Liver (tissue), 9 donors: ENCODE data around the gene RASL11B. TPM values are rescaled to one million over a fixed set of nuclear protein-coding genes. Genes with fewer than 3 reads are reported as not detected.

ENCODE experiments used
- DNase-seq: peaks from one replicate; pipeline ENCODE4 v3.0.0-alpha.2; 2017; ENCODE audit warnings: low spot score
- H3K27ac ChIP-seq, 2 donors: one replicate each; pipeline ENCODE4 v1.7.0; 2013; ENCODE audit warnings: inconsistent platforms in 2 of 2, low read length in 2 of 2, control low read depth in 1 of 2, low read depth in 1 of 2, mild to moderate bottlenecking in 1 of 2
- H3K27me3 ChIP-seq, 4 donors: one replicate each; pipeline versions ENCODE4 v1.6.1 to v1.7.0; 2013; ENCODE audit warnings: low read length in 3 of 4, inconsistent platforms in 1 of 4, mild to moderate bottlenecking in 1 of 4, moderate library complexity in 1 of 4; ENCODE audit not compliant: control insufficient read depth in 4 of 4, insufficient read depth in 4 of 4
- H3K36me3 ChIP-seq, 4 donors: one replicate each; pipeline versions ENCODE4 v1.6.1 to v1.7.0; 2013; ENCODE audit warnings: low read length in 3 of 4, mild to moderate bottlenecking in 3 of 4, low read depth in 1 of 4, moderate library complexity in 1 of 4; ENCODE audit not compliant: control insufficient read depth in 4 of 4, insufficient read depth in 3 of 4
- H3K4me1 ChIP-seq, 4 donors: one replicate each; pipeline versions ENCODE4 v1.6.1 to v1.7.0; 2013; ENCODE audit warnings: low read length in 3 of 4, mild to moderate bottlenecking in 3 of 4, moderate library complexity in 1 of 4; ENCODE audit not compliant: control insufficient read depth in 4 of 4, insufficient read depth in 4 of 4
- H3K4me3 ChIP-seq, 3 donors: one replicate each; pipeline versions ENCODE4 v1.6.1 to v1.7.0; 2013; ENCODE audit warnings: low read length in 3 of 3, control low read depth in 1 of 3, low read depth in 1 of 3, mild to moderate bottlenecking in 1 of 3
- H3K9ac ChIP-seq, 2 donors: one replicate each; pipeline ENCODE4 v1.7.0; 2013; ENCODE audit warnings: low read length in 2 of 2, mild to moderate bottlenecking in 2 of 2, moderate library complexity in 2 of 2, control low read depth in 1 of 2, low read depth in 1 of 2
- H3K9me3 ChIP-seq, 4 donors: one replicate each; pipeline versions ENCODE4 v1.6.1 to v1.7.0; 2013; ENCODE audit warnings: low read length in 3 of 4; ENCODE audit not compliant: control insufficient read depth in 4 of 4
- ATF3 ChIP-seq: IDR thresholded peaks from 2 replicates; pipeline ENCODE4 v1.6.1; 2016; ENCODE audit warnings: antibody characterized with exemption
- CTCF ChIP-seq: fragments of 150-350 bp; IDR thresholded peaks from 2 replicates; pipeline ENCODE4 v1.5.1; 2017; ENCODE audit warnings: improper control_type of control experiment, low read depth, low read length; ENCODE audit not compliant: missing input control
- EGR1 ChIP-seq, 2 donors: IDR thresholded peaks; 2 replicates each; pipeline ENCODE4 v1.6.1; 2016 to 2018; ENCODE audit warnings: antibody characterized with exemption in 2 of 2, low read depth in 2 of 2
- FOXA1 ChIP-seq: IDR thresholded peaks from 2 replicates; pipeline ENCODE4 v1.6.1; 2016; ENCODE audit warnings: antibody characterized with exemption
- FOXA2 ChIP-seq: IDR thresholded peaks from 2 replicates; pipeline ENCODE4 v1.6.1; 2016; ENCODE audit warnings: antibody characterized with exemption
- GABPA ChIP-seq, 2 donors: IDR thresholded peaks in 1 of 2; conservative IDR thresholded peaks in 1 of 2; 2 replicates each; pipeline ENCODE4 v1.6.1; 2016; ENCODE audit warnings: antibody characterized with exemption in 2 of 2, mild to moderate bottlenecking in 1 of 2, moderate library complexity in 1 of 2
- HNF4A ChIP-seq, 2 donors: conservative IDR thresholded peaks; 2 replicates each; pipeline ENCODE4 v1.6.1; 2016; ENCODE audit warnings: antibody characterized with exemption in 2 of 2, mild to moderate bottlenecking in 2 of 2
- HNF4G ChIP-seq: IDR thresholded peaks from 2 replicates; pipeline ENCODE4 v1.6.1; 2016; ENCODE audit warnings: antibody characterized with exemption
- JUND ChIP-seq, 2 donors: IDR thresholded peaks; 2 replicates each; pipeline ENCODE4 v1.6.1; 2016; ENCODE audit warnings: antibody characterized with exemption in 2 of 2
- MAX ChIP-seq: IDR thresholded peaks from 2 replicates; pipeline ENCODE4 v1.6.1; 2016; ENCODE audit warnings: antibody characterized with exemption
- NR2F2 ChIP-seq: IDR thresholded peaks from 2 replicates; pipeline ENCODE4 v1.6.1; 2016; ENCODE audit warnings: antibody characterized with exemption
- RAD21 ChIP-seq, 2 donors: IDR thresholded peaks; 2 replicates each; pipeline ENCODE4 v1.6.1; 2016; ENCODE audit warnings: antibody characterized with exemption in 2 of 2, mild to moderate bottlenecking in 2 of 2
- SP1 ChIP-seq: IDR thresholded peaks from 2 replicates; pipeline ENCODE4 v1.6.1; 2018; ENCODE audit warnings: antibody characterized with exemption, mild to moderate bottlenecking
- TAF1 ChIP-seq: conservative IDR thresholded peaks from 2 replicates; pipeline ENCODE4 v1.6.1; 2016; ENCODE audit warnings: antibody characterized with exemption, mild to moderate bottlenecking
- YY1 ChIP-seq: IDR thresholded peaks from 2 replicates; pipeline ENCODE4 v1.6.1; 2016; ENCODE audit warnings: antibody characterized with exemption, mild to moderate bottlenecking
- ZBTB33 ChIP-seq: IDR thresholded peaks from 2 replicates; pipeline ENCODE4 v1.6.1; 2016; ENCODE audit warnings: antibody characterized with exemption
- WGBS: extraction: QIAGEN DNeasy Blood & Tissue Kit; methylation state at CpG from one replicate; pipeline ENCODE4 v1.1.7; 2013; 5-methylcytosine and 5-hydroxymethylcytosine counted together
- polyA plus RNA-seq, 2 donors: library from polyadenylated mRNA; stranded (reverse) in 1 of 2; unstranded in 1 of 2; fragments of 200-250 nt in 1 of 2; fragments of >200 nt in 1 of 2; fragmentation: Nextera tagmentation in 1 of 2; extraction: Ambion mirVana in 1 of 2; gene quantifications; one replicate each; pipeline versions ENCODE4 v1.2.1 to v1.2.3, GENCODE V29; 2013 to 2015
- total RNA-seq, 2 donors: library from RNA; depleted of rRNA; stranded (reverse); fragments of >200 nt; gene quantifications; one replicate each; pipeline ENCODE4 v1.2.3, GENCODE V29; 2014
- TF ChIP-seq, protein P1 (sequence below): IDR thresholded peaks from 2 replicates; pipeline ENCODE4 v1.6.1; 2016; ENCODE audit warnings: antibody characterized with exemption, mild to moderate bottlenecking
- donor health status: healthy.
- donor health status: healthy.
- donor health status: healthy.
- donor health status: healthy.
- donor health status: healthy.

Gene RASL11B
- total and polyA plus RNA-seq, 4 donors, result 0.19 to 1.0 (median 0.61) TPM

GRCh38 chr4:52869656-52870055 is 7.5 kb downstream of the RASL11B start:
- DNase-seq, result no peak
- Histone ChIP-seq H3K4me3 (no peak overlapping the region), H3K4me1 (peaks cover 0 to 4% (median under 1%) of the 10 kb centered on the region in 4 donors), H3K27me3 (no peaks in the 10 kb centered on the region), H3K9ac (no peak overlapping the region), H3K9me3 (no peaks in the 10 kb centered on the region), H3K36me3 (peaks cover 0 to 1% (median 0%) of the 10 kb centered on the region in 4 donors), H3K27ac (no peak overlapping the region)
- no peak for TF ChIP-seq TAF1
- TF ChIP-seq GABPA (IDR thresholded peaks at IDR 0.05 in 1 of 2, conservative IDR thresholded peaks at IDR 0.05 in 1 of 2), result no peak
- no peak for TF ChIP-seq HNF4A (conservative IDR thresholded peaks at IDR 0.05)
- no peak for TF ChIP-seq SP1
- no peak for TF ChIP-seq EGR1 (IDR thresholded peaks at IDR 0.05; ENCODE audit: low read depth in 2 of 2)
- no peak for TF ChIP-seq FOXA2
- TF ChIP-seq ATF3, result no peak
- TF ChIP-seq CTCF, result no peak
- no peak for TF ChIP-seq FOXA1
- TF ChIP-seq RAD21 (IDR thresholded peaks at IDR 0.05), result no peak
- no peak for TF ChIP-seq ZBTB33
- no peak for TF ChIP-seq HNF4G
- 83% methylated on average over 1 of the region's 1 CpG for WGBS

DNA sequence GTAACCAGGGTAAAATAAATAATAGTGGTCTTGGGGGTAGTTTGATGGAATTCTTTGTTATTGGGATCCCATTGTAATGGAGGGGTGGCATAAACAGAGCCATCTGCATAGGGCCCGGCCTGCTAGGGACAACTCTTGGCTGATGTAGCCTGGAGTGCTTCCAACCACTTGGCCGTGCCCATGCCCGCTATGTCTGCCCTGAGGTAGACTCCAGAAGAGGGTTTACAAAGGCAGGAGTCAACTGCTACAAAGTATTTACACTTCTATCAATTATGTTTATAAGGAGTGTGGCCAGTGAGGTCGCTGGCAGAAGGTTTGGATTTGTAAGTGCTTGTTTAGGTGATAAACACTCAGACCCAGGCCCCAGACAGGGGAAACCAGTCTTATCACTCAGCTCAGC is 8.1 kb downstream of the RASL11B start:
- TF ChIP-seq MAX (no peak), SP1 (no peak), TAF1 (no peak), ZBTB33 (no peak), ATF3 (no peak), NR2F2 (no peak), YY1 (no peak), GABPA (IDR thresholded peaks at IDR 0.05 in 1 of 2, conservative IDR thresholded peaks at IDR 0.05 in 1 of 2) (no peak), HNF4A (conservative IDR thresholded peaks at IDR 0.05) (no peak), JUND (IDR thresholded peaks at IDR 0.05) (no peak), RAD21 (IDR thresholded peaks at IDR 0.05) (no peak), HNF4G (no peak), EGR1 (IDR thresholded peaks at IDR 0.05; ENCODE audit: low read depth in 2 of 2) (no peak), FOXA2 (no peak), CTCF (no peak)
- TF ChIP-seq, protein P1, sequence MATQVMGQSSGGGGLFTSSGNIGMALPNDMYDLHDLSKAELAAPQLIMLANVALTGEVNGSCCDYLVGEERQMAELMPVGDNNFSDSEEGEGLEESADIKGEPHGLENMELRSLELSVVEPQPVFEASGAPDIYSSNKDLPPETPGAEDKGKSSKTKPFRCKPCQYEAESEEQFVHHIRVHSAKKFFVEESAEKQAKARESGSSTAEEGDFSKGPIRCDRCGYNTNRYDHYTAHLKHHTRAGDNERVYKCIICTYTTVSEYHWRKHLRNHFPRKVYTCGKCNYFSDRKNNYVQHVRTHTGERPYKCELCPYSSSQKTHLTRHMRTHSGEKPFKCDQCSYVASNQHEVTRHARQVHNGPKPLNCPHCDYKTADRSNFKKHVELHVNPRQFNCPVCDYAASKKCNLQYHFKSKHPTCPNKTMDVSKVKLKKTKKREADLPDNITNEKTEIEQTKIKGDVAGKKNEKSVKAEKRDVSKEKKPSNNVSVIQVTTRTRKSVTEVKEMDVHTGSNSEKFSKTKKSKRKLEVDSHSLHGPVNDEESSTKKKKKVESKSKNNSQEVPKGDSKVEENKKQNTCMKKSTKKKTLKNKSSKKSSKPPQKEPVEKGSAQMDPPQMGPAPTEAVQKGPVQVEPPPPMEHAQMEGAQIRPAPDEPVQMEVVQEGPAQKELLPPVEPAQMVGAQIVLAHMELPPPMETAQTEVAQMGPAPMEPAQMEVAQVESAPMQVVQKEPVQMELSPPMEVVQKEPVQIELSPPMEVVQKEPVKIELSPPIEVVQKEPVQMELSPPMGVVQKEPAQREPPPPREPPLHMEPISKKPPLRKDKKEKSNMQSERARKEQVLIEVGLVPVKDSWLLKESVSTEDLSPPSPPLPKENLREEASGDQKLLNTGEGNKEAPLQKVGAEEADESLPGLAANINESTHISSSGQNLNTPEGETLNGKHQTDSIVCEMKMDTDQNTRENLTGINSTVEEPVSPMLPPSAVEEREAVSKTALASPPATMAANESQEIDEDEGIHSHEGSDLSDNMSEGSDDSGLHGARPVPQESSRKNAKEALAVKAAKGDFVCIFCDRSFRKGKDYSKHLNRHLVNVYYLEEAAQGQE, result no peak
- Histone ChIP-seq H3K27me3 (no peaks in the 10 kb centered on the region), H3K4me3 (no peak overlapping the region), H3K27ac (no peak overlapping the region), H3K9me3 (no peaks in the 10 kb centered on the region), H3K9ac (no peak overlapping the region), H3K4me1 (peaks cover 0 to under 1% (median 0%) of the 10 kb centered on the region in 4 donors), H3K36me3 (peaks cover 0 to 1% (median 0%) of the 10 kb centered on the region in 4 donors)
- WGBS, result 91% methylated on average over 4 of the region's 4 CpGs
- DNase-seq, result no peak
